Raji (cell line): ENCODE measurements around the gene SHKBP1.

Experiments used
- POLR2A ChIP-seq: IDR thresholded peaks from 2 replicates; pipeline ENCODE4 v1.6.1; 2011; ENCODE audit warnings: low read depth, low read length, control low read depth; ENCODE audit not compliant: insufficient read depth

SHKBP1 gene

GRCh38 chr19:40553885-40554857 is 22.5 kb upstream of the SHKBP1 start:
- no peak for TF ChIP-seq POLR2A

- TF ChIP-seq POLR2A, result no peak
These were observed 20.5 kb upstream of the SHKBP1 start for GRCh38 chr19:40555978-40556689.

- no peak for TF ChIP-seq POLR2A
These were observed 19.6 kb upstream of the SHKBP1 start for GRCh38 chr19:40556953-40557530.

GRCh38 chr19:40559394-40559793 is 17.3 kb upstream of the SHKBP1 start:
- no peak for TF ChIP-seq POLR2A

- TF ChIP-seq POLR2A, result no peak
These were observed 16.6 kb upstream of the SHKBP1 start for GRCh38 chr19:40560092-40560507.

- TF ChIP-seq POLR2A, result no peak
These were observed 14.7 kb upstream of the SHKBP1 start for GRCh38 chr19:40561947-40562346.

GRCh38 chr19:40565355-40565754 is 11.3 kb upstream of the SHKBP1 start:
- TF ChIP-seq POLR2A, result no peak

GRCh38 chr19:40565910-40566495 is 10.7 kb upstream of the SHKBP1 start:
- no peak for TF ChIP-seq POLR2A

- no peak for TF ChIP-seq POLR2A
These were observed 9.5 kb upstream of the SHKBP1 start for GRCh38 chr19:40567040-40567749.

GRCh38 chr19:40567750-40568494 is 8.8 kb upstream of the SHKBP1 start:
- TF ChIP-seq POLR2A, result no peak

- TF ChIP-seq POLR2A, result peak; percentile 55
These were observed 6.2 kb upstream of the SHKBP1 start for GRCh38 chr19:40570313-40571004.

- peak; percentile 10; the same call in 1 of the 2 replicates for TF ChIP-seq POLR2A
These were observed 5.7 kb upstream of the SHKBP1 start for GRCh38 chr19:40571005-40571318.

GRCh38 chr19:40571831-40572495 is 4.7 kb upstream of the SHKBP1 start:
- no peak for TF ChIP-seq POLR2A
